Neuron (in vitro differentiated cells): ENCODE measurements around the gene WDR46.

Experiments
- H2AFZ ChIP-seq: one replicate; pipeline ENCODE4 v1.6.1; 2013; ENCODE audit warnings: low read depth, mild to moderate bottlenecking, inconsistent platforms, low read length, moderate library complexity
- H3K27me3 ChIP-seq: one replicate; pipeline ENCODE4 v1.6.1; 2013; ENCODE audit warnings: low read length; ENCODE audit not compliant: insufficient read depth
- H3K36me3 ChIP-seq: one replicate; pipeline ENCODE4 v1.6.1; 2013; ENCODE audit warnings: low read length; ENCODE audit not compliant: insufficient read depth
- H3K4me1 ChIP-seq: one replicate; pipeline ENCODE4 v1.6.1; 2013; ENCODE audit warnings: low read length; ENCODE audit not compliant: insufficient read depth
- H3K4me3 ChIP-seq: 2 replicates; pipeline ENCODE4 v1.5.1; 2013; ENCODE audit warnings: mild to moderate bottlenecking, low read length, moderate library complexity
- H3K9me3 ChIP-seq: one replicate; pipeline ENCODE4 v1.6.1; 2013; ENCODE audit warnings: low read length

The WDR46 gene

GRCh38 chr6:33251395-33252012, 37.5 kb downstream of the WDR46 start:
- H3K9me3 ChIP-seq, result no peaks in the 10 kb centered on the region
- peaks cover 23% of the 10 kb centered on the region for H3K4me1 ChIP-seq
- H2AFZ ChIP-seq, result no peak overlapping the region
- H3K4me3 ChIP-seq, result no peak overlapping the region
- H3K36me3 ChIP-seq, result peaks cover 19% of the 10 kb centered on the region
- H3K27me3 ChIP-seq, result no peaks in the 10 kb centered on the region

GRCh38 chr6:33250731-33251130, 38.3 kb downstream of the WDR46 start:
- no peak overlapping the region for H3K4me3 ChIP-seq
- no peaks in the 10 kb centered on the region for H3K27me3 ChIP-seq
- H3K9me3 ChIP-seq, result no peaks in the 10 kb centered on the region
- no peak overlapping the region for H2AFZ ChIP-seq
- peaks cover 16% of the 10 kb centered on the region for H3K36me3 ChIP-seq
- H3K4me1 ChIP-seq, result peaks cover 23% of the 10 kb centered on the region

- Histone ChIP-seq H3K4me3 (peak overlapping the region; percentile 74), H3K9me3 (no peaks in the 10 kb centered on the region), H3K27me3 (no peaks in the 10 kb centered on the region), H2AFZ (no peak overlapping the region), H3K4me1 (peaks cover 23% of the 10 kb centered on the region), H3K36me3 (peaks cover 13% of the 10 kb centered on the region)
These were observed 39.1 kb downstream of the WDR46 start for GRCh38 chr6:33249732-33250630.

DNA sequence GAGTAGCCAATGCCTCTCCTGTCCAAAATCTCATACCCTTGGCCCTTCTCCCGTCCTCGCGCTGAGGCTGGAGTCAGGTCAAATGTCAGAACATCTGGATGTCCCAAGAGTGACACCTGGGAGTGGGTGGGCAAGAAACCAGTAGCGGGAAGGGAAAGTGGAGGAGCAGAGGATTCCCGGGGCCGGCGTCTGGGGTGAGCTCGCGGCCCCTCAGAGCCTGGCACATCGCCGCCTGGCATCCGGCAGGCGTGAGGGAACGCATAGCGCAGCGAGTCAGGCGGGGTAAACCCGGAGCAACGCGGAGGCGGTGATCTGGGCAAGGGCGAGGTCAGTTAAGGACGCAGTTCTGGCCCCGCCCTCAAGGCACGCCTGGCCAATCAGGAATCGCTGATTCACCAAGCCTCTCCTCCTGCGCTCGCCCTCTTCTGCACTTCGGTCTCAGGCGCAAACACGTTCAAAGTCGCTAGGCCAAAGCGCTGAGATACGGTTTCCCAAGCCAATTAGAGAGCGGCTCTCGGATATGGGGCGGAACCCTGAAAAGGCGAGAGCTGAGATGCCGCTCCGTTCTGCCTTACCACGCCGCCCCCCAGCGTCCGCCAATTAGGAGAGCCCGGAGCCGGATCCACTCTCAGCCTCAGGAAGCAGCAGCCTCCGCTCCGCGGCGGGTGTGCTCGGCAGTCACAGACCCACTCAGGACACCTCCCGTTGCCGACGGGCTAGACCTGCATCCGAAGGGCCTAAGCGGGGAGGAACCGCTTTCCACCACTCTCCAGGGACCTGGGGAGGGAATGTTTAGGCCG, 39.9 kb downstream of the WDR46 start:
- H3K9me3 ChIP-seq, result no peaks in the 10 kb centered on the region
- peak overlapping the region; percentile 74 for H3K4me3 ChIP-seq
- H3K27me3 ChIP-seq, result no peaks in the 10 kb centered on the region
- H2AFZ ChIP-seq, result peak overlapping the region; percentile 94
- H3K4me1 ChIP-seq, result peaks cover 23% of the 10 kb centered on the region
- peaks cover 13% of the 10 kb centered on the region for H3K36me3 ChIP-seq

- H3K4me1 ChIP-seq, result peaks cover 23% of the 10 kb centered on the region
- no peaks in the 10 kb centered on the region for H3K9me3 ChIP-seq
- peak overlapping the region; percentile 94 for H2AFZ ChIP-seq
- no peaks in the 10 kb centered on the region for H3K27me3 ChIP-seq
- peak overlapping the region; percentile 74 for H3K4me3 ChIP-seq
- peaks cover 13% of the 10 kb centered on the region for H3K36me3 ChIP-seq
These were observed 40.5 kb downstream of the WDR46 start for GRCh38 chr6:33248643-33248931.

DNA sequence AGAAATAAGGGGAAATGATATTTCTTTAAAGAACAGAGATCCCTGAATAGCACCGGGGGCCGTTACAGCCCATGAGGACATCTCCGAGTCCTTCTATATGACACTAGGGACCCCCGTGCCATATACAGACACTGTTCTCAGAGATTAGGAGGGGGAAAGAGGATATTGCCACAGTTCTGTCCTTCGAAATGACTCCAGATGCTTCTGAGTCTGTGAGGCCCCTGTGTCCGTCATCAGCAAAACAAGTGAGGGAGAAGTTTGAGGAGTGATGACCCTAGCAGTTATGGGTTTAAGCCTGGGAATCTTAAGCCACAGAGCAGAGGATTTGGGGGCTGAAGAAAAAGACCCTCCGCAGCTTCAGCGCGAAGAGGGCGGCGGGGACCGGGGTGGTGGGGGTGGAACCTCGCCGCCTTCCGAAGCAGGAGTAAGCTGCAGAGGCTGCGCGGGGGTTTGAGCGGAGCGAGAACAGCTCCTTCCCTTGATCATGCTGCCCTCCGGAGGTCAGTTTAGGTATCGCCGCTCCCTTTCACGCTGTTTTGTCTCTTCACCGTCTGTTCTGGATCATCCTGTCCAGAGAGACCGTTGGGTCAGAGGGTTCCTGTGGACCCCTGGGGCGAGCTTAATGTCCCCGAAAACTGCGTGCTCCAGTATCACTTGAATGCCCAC, 40.9 kb downstream of the WDR46 start:
- no peaks in the 10 kb centered on the region for H3K27me3 ChIP-seq
- peak overlapping the region; percentile 94 for H2AFZ ChIP-seq
- peaks cover 13% of the 10 kb centered on the region for H3K36me3 ChIP-seq
- H3K9me3 ChIP-seq, result no peaks in the 10 kb centered on the region
- peak overlapping the region; percentile 74 for H3K4me3 ChIP-seq
- H3K4me1 ChIP-seq, result peaks cover 23% of the 10 kb centered on the region

- Histone ChIP-seq H3K27me3 (no peaks in the 10 kb centered on the region), H3K4me3 (no peak overlapping the region), H3K36me3 (no peaks in the 10 kb centered on the region), H3K9me3 (no peaks in the 10 kb centered on the region), H2AFZ (no peak overlapping the region), H3K4me1 (peaks cover 8% of the 10 kb centered on the region)
These were observed 45.6 kb downstream of the WDR46 start for GRCh38 chr6:33243476-33243875.

DNA sequence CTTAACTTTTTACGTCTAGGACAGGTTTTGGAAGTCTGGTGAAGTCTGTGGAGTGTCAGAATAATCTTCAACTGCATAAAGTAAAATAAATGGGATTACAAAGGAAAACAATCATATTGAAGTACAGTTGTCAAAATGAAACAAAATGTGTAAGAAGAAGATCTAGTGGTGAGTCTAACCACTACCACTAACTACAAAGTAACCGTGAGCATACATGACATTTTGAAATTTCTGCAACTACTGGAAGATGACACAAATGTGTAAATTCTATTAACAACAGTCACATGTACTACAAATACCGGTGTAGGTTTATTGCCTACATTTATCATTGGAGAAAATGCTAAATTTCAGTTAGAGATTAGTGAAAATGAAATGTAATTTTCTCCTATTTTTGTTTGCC, 47.1 kb downstream of the WDR46 start:
- Histone ChIP-seq H2AFZ (no peak overlapping the region), H3K36me3 (no peaks in the 10 kb centered on the region), H3K9me3 (no peaks in the 10 kb centered on the region), H3K27me3 (no peaks in the 10 kb centered on the region), H3K4me3 (no peak overlapping the region), H3K4me1 (no peaks in the 10 kb centered on the region)

GRCh38 chr6:33237741-33238140, 51.3 kb downstream of the WDR46 start:
- Histone ChIP-seq H3K27me3 (peaks cover 5% of the 10 kb centered on the region), H3K36me3 (no peaks in the 10 kb centered on the region), H3K4me1 (no peaks in the 10 kb centered on the region)

DNA sequence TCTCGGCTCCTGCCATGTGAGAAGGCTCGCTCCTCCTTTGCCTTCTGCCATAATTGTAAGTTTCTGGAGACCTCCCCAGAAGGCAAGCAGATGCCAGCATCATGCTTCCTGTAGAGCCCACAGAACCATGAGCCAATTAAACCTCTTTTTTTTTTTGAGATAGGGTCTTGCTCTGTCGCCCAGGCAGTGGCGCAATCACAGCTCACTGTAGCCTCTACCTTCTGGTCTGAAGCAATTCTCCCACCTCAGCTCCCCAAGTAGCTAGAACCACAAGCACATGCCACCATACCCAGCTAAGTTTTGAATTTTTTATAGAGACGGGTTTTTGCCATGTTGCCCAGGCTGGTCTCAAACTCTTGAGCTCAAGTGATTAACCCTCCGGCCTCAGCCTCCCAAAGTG, 52.2 kb downstream of the WDR46 start:
- Histone ChIP-seq H2AFZ (no peak overlapping the region), H3K36me3 (no peaks in the 10 kb centered on the region), H3K9me3 (no peaks in the 10 kb centered on the region), H3K4me1 (no peaks in the 10 kb centered on the region), H3K27me3 (peaks cover 5% of the 10 kb centered on the region), H3K4me3 (no peak overlapping the region)

More at GRCh38 chr6:33237741-33238140, 51.3 kb downstream of the WDR46 start:
- Histone ChIP-seq H3K9me3 (no peaks in the 10 kb centered on the region), H2AFZ (no peak overlapping the region), H3K4me3 (no peak overlapping the region)

DNA sequence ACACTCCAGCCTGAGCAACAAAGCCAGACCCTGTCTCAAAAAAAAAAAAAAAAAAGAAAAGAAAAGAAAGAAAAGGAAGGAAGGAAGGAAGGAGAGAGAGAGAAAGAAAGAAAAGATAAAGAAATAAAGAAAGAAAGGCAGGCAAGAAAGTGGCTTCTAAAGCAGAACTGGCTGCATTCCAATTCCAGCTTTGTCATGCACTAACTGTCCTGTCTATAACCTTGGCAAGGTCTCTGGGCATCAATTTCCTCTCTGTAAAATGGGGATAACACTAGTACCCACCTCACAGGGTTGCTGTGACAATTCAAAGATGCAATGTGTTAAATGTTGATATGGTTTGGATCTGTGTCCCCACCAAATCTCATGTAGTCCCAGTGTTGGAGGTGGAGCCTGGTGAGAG, 52.7 kb downstream of the WDR46 start:
- H2AFZ ChIP-seq, result no peak overlapping the region
- no peak overlapping the region for H3K4me3 ChIP-seq
- H3K27me3 ChIP-seq, result peaks cover 5% of the 10 kb centered on the region
- no peaks in the 10 kb centered on the region for H3K36me3 ChIP-seq
- no peaks in the 10 kb centered on the region for H3K4me1 ChIP-seq
- H3K9me3 ChIP-seq, result no peaks in the 10 kb centered on the region

GRCh38 chr6:33235221-33235634, 53.8 kb downstream of the WDR46 start:
- Histone ChIP-seq H2AFZ (no peak overlapping the region), H3K4me1 (no peaks in the 10 kb centered on the region), H3K27me3 (peaks cover 5% of the 10 kb centered on the region), H3K9me3 (no peaks in the 10 kb centered on the region), H3K4me3 (no peak overlapping the region), H3K36me3 (no peaks in the 10 kb centered on the region)
